Astrocyte (in vitro differentiated cells and primary cell): ENCODE data around the gene MAGEC1.

Experiments
- EZH2 ChIP-seq: IDR thresholded peaks from 2 replicates; pipeline ENCODE4 v1.6.1; 2012; ENCODE audit warnings: mild to moderate bottlenecking, low read length, inconsistent platforms; ENCODE audit not compliant: insufficient read depth
- TF ChIP-seq, protein P1 (sequence below): IDR thresholded peaks from 2 replicates; pipeline ENCODE4 v1.5.1; 2011; ENCODE audit warnings: low read depth, mild to moderate bottlenecking, inconsistent platforms, low read length, moderate library complexity; ENCODE audit not compliant: insufficient read depth

DNA sequence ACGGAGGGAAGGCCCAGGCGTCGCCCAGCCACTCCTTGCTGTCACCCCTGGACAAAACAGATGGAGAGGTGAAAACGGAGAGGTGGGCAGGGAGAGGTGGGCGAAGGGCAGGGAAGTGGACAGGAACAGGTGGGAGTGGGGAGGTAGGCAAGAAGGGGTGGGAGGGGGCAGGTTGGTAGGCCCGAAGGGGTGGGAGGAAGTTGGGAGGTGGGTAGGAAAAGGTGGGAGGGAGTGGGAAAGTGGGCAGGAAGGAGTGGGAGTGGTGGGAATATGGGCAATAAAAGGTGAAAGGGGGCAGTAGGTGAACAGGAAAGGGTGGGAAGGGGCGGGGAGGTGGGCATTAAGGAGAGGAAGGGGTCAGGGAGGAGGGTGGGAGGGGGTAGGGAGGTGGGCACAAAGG lies 9.0 kb upstream of the MAGEC1 start:
- TF ChIP-seq, protein P1, sequence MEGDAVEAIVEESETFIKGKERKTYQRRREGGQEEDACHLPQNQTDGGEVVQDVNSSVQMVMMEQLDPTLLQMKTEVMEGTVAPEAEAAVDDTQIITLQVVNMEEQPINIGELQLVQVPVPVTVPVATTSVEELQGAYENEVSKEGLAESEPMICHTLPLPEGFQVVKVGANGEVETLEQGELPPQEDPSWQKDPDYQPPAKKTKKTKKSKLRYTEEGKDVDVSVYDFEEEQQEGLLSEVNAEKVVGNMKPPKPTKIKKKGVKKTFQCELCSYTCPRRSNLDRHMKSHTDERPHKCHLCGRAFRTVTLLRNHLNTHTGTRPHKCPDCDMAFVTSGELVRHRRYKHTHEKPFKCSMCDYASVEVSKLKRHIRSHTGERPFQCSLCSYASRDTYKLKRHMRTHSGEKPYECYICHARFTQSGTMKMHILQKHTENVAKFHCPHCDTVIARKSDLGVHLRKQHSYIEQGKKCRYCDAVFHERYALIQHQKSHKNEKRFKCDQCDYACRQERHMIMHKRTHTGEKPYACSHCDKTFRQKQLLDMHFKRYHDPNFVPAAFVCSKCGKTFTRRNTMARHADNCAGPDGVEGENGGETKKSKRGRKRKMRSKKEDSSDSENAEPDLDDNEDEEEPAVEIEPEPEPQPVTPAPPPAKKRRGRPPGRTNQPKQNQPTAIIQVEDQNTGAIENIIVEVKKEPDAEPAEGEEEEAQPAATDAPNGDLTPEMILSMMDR: no peak
- TF ChIP-seq EZH2: no peak
